ENCODE data around the gene RAB36. TPM values are rescaled to one million over a fixed set of nuclear protein-coding genes. Genes with fewer than 3 reads are reported as not detected.

The RAB36 gene
- total RNA-seq, 1 donor from 2014 or later = 1.7 TPM

- POLR2A ChIA-PET = no interaction called here
- H3K36me3 Mint-ChIP-seq (ENCODE audit: low read depth) = peaks cover 16% of the 10 kb centered on the region
- intact Hi-C loops (cut with micrococcal nuclease) = no loop called here
- H3K4me3 Mint-ChIP-seq = no peak overlapping the region
- DNase-seq (no peak), ATAC-seq (ENCODE audit: low read depth) (no peak)
- no peak for TF ChIP-seq CTCF (IDR thresholded peaks at IDR 0.05)
- peaks cover 3% of the 10 kb centered on the region for H3K27me3 Mint-ChIP-seq
- H3K27ac Mint-ChIP-seq = no peak overlapping the region
- peaks cover 37% of the 10 kb centered on the region for H3K4me1 Mint-ChIP-seq
- no peaks in the 10 kb centered on the region for H3K9me3 Mint-ChIP-seq
- CTCF ChIA-PET = interaction anchor here (1.5 kb wide), 1 partner anchor 95 kb away, joined by 3 read pairs; no protein-coding TSS in a partner anchor
These were observed 41.9 kb downstream of the RAB36 start for GRCh38 chr22:23187211-23187610.

GRCh38 chr22:23187871-23188700 is 42.8 kb downstream of the RAB36 start:
- Mint-ChIP-seq H3K4me1 (peaks cover 28% of the 10 kb centered on the region), H3K27me3 (no peaks in the 10 kb centered on the region), H3K4me3 (no peak overlapping the region), H3K36me3 (ENCODE audit: low read depth) (peaks cover 16% of the 10 kb centered on the region), H3K9me3 (no peaks in the 10 kb centered on the region), H3K27ac (no peak overlapping the region)
- no peak for ATAC-seq (ENCODE audit: low read depth)
- TF ChIP-seq CTCF (IDR thresholded peaks at IDR 0.05) = no peak
- intact Hi-C loops (cut with micrococcal nuclease) = no loop called here
- CTCF ChIA-PET = interaction anchor here (0.8 to 1.5 kb wide), 3 partner anchors 9 to 94 kb away, joined by 3 to 4 read pairs (median 3); no protein-coding TSS in a partner anchor
- DNase-seq = no peak
- POLR2A ChIA-PET = no interaction called here

- Mint-ChIP-seq H3K9me3 (no peaks in the 10 kb centered on the region), H3K27me3 (no peaks in the 10 kb centered on the region), H3K4me3 (no peak overlapping the region), H3K36me3 (ENCODE audit: low read depth) (peaks cover 16% of the 10 kb centered on the region), H3K27ac (no peak overlapping the region), H3K4me1 (peaks cover 10% of the 10 kb centered on the region)
- POLR2A ChIA-PET = no interaction called here
- intact Hi-C loops (cut with micrococcal nuclease) = no loop called here
- TF ChIP-seq CTCF (IDR thresholded peaks at IDR 0.05) = no peak
- ATAC-seq (ENCODE audit: low read depth) (no peak), DNase-seq (no peak)
- CTCF ChIA-PET = no interaction called here
These were observed 45.2 kb downstream of the RAB36 start for GRCh38 chr22:23190526-23190925.

GRCh38 chr22:23192133-23192532 is 46.9 kb downstream of the RAB36 start:
- no peaks in the 10 kb centered on the region for H3K9me3 Mint-ChIP-seq
- no peak for DNase-seq
- ChIA-PET POLR2A (no interaction called here), CTCF (no interaction called here)
- H3K36me3 Mint-ChIP-seq (ENCODE audit: low read depth) = peaks cover 16% of the 10 kb centered on the region
- no peaks in the 10 kb centered on the region for H3K4me1 Mint-ChIP-seq
- no peak overlapping the region for H3K4me3 Mint-ChIP-seq
- no peak for ATAC-seq (ENCODE audit: low read depth)
- intact Hi-C loops (cut with micrococcal nuclease) = no loop called here
- H3K27ac Mint-ChIP-seq = no peak overlapping the region
- TF ChIP-seq CTCF (IDR thresholded peaks at IDR 0.05) = no peak
- H3K27me3 Mint-ChIP-seq = no peaks in the 10 kb centered on the region

GRCh38 chr22:23192558-23192957 is 47.3 kb downstream of the RAB36 start:
- no peak for TF ChIP-seq CTCF (IDR thresholded peaks at IDR 0.05)
- no peaks in the 10 kb centered on the region for H3K4me1 Mint-ChIP-seq
- ATAC-seq (ENCODE audit: low read depth) = no peak
- DNase-seq = no peak
- no peaks in the 10 kb centered on the region for H3K9me3 Mint-ChIP-seq
- no peak overlapping the region for H3K4me3 Mint-ChIP-seq
- intact Hi-C loops (cut with micrococcal nuclease) = no loop called here
- peaks cover 16% of the 10 kb centered on the region for H3K36me3 Mint-ChIP-seq (ENCODE audit: low read depth)
- no peaks in the 10 kb centered on the region for H3K27me3 Mint-ChIP-seq
- ChIA-PET CTCF (no interaction called here), POLR2A (no interaction called here)
- H3K27ac Mint-ChIP-seq = no peak overlapping the region
